Measurements from ENCODE around the gene SORCS2.

Gene SORCS2

GRCh38 chr4:7397206-7398103 lies 205.1 kb downstream of the SORCS2 start:
- no peak overlapping the region for H3K27ac ChIP-seq (ENCODE audit: low read depth, low read length)
- peaks cover 3% of the 10 kb centered on the region; the same call in 1 of the 2 replicates for H3K4me1 ChIP-seq (ENCODE audit: control insufficient read depth, insufficient read depth, low read length)
- H3K4me3 ChIP-seq (ENCODE audit: low read depth, low read length): no peak overlapping the region
- no peaks in the 10 kb centered on the region for H3K27me3 ChIP-seq (ENCODE audit: control insufficient read depth, insufficient read depth, low read length)
- no peaks in the 10 kb centered on the region for H3K9me3 ChIP-seq (ENCODE audit: control insufficient read depth, insufficient read depth, low read depth, low read length)
- no peaks in the 10 kb centered on the region for H3K36me3 ChIP-seq (ENCODE audit: control insufficient read depth, insufficient read depth, low read length)
- no peak overlapping the region for H3K9ac ChIP-seq (ENCODE audit: low read length)

- Histone ChIP-seq H3K4me1 (ENCODE audit: control insufficient read depth, insufficient read depth, low read length) (peaks cover 3% of the 10 kb centered on the region; the same call in 1 of the 2 replicates), H3K9me3 (ENCODE audit: control insufficient read depth, insufficient read depth, low read depth, low read length) (no peaks in the 10 kb centered on the region), H3K36me3 (ENCODE audit: control insufficient read depth, insufficient read depth, low read length) (no peaks in the 10 kb centered on the region), H3K9ac (ENCODE audit: low read length) (no peak overlapping the region), H3K27ac (ENCODE audit: low read depth, low read length) (no peak overlapping the region), H3K4me3 (ENCODE audit: low read depth, low read length) (no peak overlapping the region), H3K27me3 (ENCODE audit: control insufficient read depth, insufficient read depth, low read length) (0 out of 2 replicates have a peak, but pooled peaks cover 2% of the 10 kb centered on the region)
Observed at GRCh38 chr4:7398104-7398423, 205.7 kb downstream of the SORCS2 start.

DNA sequence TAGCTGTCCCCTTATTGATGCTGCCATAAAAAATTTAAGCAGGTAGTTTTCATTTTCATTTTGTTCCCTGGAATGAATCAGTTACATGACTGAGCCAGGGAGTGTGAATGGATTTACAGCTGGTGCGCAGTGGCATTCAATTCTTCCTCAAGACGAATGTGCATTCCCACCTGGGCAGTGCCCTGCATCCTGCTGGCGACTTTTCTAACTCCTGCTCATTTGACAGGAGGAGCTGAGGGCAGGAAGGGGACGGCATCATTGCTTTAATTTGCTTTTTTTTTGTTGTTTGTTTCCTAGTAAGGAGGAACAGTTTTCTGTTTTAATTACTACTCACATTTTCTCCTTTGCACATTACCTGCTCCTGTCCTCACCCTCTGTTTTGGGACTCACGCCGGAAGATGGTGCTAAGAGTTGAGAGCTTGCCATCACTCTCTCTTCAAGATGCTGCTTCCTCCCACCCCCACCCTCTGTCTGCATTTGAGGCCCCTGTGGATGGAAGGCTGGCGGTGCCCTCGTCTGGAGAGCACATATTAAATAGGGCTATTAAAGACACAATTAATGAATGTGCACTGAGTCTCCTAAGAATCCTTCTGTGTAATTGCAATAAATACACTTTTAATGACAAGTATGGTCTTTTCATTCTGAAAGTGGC lies 206.6 kb downstream of the SORCS2 start:
- H3K36me3 ChIP-seq (ENCODE audit: control insufficient read depth, insufficient read depth, low read length): no peaks in the 10 kb centered on the region
- H3K9ac ChIP-seq (ENCODE audit: low read length): no peak overlapping the region

GRCh38 chr4:7399440-7400234 lies 207.3 kb downstream of the SORCS2 start:
- peaks cover 3% of the 10 kb centered on the region; the same call in 1 of the 2 replicates for H3K4me1 ChIP-seq (ENCODE audit: control insufficient read depth, insufficient read depth, low read length)
- H3K27me3 ChIP-seq (ENCODE audit: control insufficient read depth, insufficient read depth, low read length): 0 out of 2 replicates have a peak, but pooled peaks cover 4% of the 10 kb centered on the region
- H3K36me3 ChIP-seq (ENCODE audit: control insufficient read depth, insufficient read depth, low read length): no peaks in the 10 kb centered on the region
- no peak overlapping the region for H3K27ac ChIP-seq (ENCODE audit: low read depth, low read length)
- no peak overlapping the region for H3K4me3 ChIP-seq (ENCODE audit: low read depth, low read length)
- no peaks in the 10 kb centered on the region for H3K9me3 ChIP-seq (ENCODE audit: control insufficient read depth, insufficient read depth, low read depth, low read length)
- no peak overlapping the region for H3K9ac ChIP-seq (ENCODE audit: low read length)

More for the DNA sequence above, 206.6 kb downstream of the SORCS2 start:
- H3K4me3 ChIP-seq (ENCODE audit: low read depth, low read length): no peak overlapping the region
- H3K9me3 ChIP-seq (ENCODE audit: control insufficient read depth, insufficient read depth, low read depth, low read length): no peaks in the 10 kb centered on the region
- H3K27me3 ChIP-seq (ENCODE audit: control insufficient read depth, insufficient read depth, low read length): 0 out of 2 replicates have a peak, but pooled peaks cover 4% of the 10 kb centered on the region
- peaks cover 3% of the 10 kb centered on the region; the same call in 1 of the 2 replicates for H3K4me1 ChIP-seq (ENCODE audit: control insufficient read depth, insufficient read depth, low read length)
- no peak overlapping the region for H3K27ac ChIP-seq (ENCODE audit: low read depth, low read length)

DNA sequence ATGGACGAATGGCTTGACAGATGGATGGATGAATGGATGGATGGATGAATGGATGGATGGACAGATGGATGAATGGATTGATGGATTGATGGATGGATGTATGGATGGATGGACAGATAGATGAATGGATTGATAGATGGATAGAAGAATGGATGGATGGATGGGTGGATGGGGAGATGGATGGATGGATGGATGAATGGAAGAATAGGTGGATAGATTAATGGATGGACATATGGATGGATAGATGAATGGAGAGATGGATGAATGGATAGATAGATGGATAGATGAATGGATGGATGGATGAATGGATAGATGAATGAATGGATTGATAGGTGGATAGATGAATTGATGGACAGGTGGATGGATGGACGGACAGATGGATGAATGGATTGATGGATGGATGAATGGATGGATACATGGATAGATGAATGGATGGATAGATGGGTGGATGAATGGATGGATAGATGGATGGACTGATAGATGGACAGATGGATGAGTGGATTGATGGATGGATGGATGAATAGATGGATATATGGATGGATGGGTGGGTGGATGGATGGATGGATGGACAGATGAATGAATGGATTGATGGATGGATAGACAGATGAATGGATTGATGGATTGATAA lies 208.4 kb downstream of the SORCS2 start:
- Histone ChIP-seq H3K4me3 (ENCODE audit: low read depth, low read length) (no peak overlapping the region), H3K27me3 (ENCODE audit: control insufficient read depth, insufficient read depth, low read length) (0 out of 2 replicates have a peak, but pooled peaks cover 4% of the 10 kb centered on the region), H3K9me3 (ENCODE audit: control insufficient read depth, insufficient read depth, low read depth, low read length) (no peaks in the 10 kb centered on the region), H3K36me3 (ENCODE audit: control insufficient read depth, insufficient read depth, low read length) (no peaks in the 10 kb centered on the region), H3K27ac (ENCODE audit: low read depth, low read length) (no peak overlapping the region), H3K9ac (ENCODE audit: low read length) (no peak overlapping the region), H3K4me1 (ENCODE audit: control insufficient read depth, insufficient read depth, low read length) (peaks cover 3% of the 10 kb centered on the region; the same call in 1 of the 2 replicates)

DNA sequence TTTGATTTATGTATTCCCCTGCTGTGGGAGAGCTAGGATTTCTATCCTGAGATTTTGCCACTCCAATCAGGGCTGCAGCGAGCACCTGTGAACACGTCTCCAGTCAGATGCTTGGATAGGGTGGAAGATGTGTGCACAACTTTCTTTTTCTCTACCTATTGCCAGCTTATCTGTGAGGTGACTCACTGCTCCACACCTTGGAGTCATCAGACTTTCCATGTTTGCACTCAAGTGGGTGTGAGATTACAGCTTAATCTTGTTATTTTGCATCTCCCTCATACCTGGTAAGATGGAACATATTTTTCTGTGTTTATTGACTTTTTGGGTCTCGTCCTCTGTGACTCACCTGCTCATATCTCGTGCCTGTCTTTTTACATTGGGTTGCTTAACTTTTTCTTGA lies 210.2 kb downstream of the SORCS2 start:
- H3K4me3 ChIP-seq (ENCODE audit: low read depth, low read length): no peak overlapping the region
- H3K9me3 ChIP-seq (ENCODE audit: control insufficient read depth, insufficient read depth, low read depth, low read length): no peaks in the 10 kb centered on the region
- 0 out of 2 replicates have a peak, but pooled peaks cover 4% of the 10 kb centered on the region for H3K27me3 ChIP-seq (ENCODE audit: control insufficient read depth, insufficient read depth, low read length)
- no peak overlapping the region for H3K9ac ChIP-seq (ENCODE audit: low read length)
- H3K27ac ChIP-seq (ENCODE audit: low read depth, low read length): no peak overlapping the region
- no peaks in the 10 kb centered on the region for H3K36me3 ChIP-seq (ENCODE audit: control insufficient read depth, insufficient read depth, low read length)
- peaks cover 3% of the 10 kb centered on the region; the same call in 1 of the 2 replicates for H3K4me1 ChIP-seq (ENCODE audit: control insufficient read depth, insufficient read depth, low read length)

- Histone ChIP-seq H3K36me3 (ENCODE audit: control insufficient read depth, insufficient read depth, low read length) (no peaks in the 10 kb centered on the region), H3K9ac (ENCODE audit: low read length) (no peak overlapping the region), H3K27me3 (ENCODE audit: control insufficient read depth, insufficient read depth, low read length) (0 out of 2 replicates have a peak, but pooled peaks cover 4% of the 10 kb centered on the region), H3K4me1 (ENCODE audit: control insufficient read depth, insufficient read depth, low read length) (no peaks in the 10 kb centered on the region), H3K27ac (ENCODE audit: low read depth, low read length) (no peak overlapping the region), H3K9me3 (ENCODE audit: control insufficient read depth, insufficient read depth, low read depth, low read length) (no peaks in the 10 kb centered on the region), H3K4me3 (ENCODE audit: low read depth, low read length) (no peak overlapping the region)
Observed at GRCh38 chr4:7403001-7403400, 210.7 kb downstream of the SORCS2 start.

DNA sequence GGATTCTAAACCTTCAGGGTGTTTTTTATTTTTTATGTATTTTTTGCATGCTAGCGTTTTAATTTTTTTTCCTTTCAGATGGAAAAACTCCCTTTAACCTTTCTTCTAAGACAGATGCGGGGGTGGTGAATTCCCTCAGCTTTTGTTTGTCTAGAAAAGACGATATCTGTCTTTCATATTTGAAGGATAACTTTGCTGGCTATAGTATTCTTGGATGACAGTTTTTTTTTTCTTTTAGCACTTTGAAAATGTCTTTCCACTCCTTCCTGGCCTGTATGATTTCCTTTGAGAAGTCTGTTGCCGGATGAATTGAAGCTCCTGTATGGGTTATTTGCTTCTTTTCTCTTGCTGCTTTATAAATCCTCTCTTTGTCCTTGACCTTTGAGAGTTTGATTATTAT lies 215.8 kb downstream of the SORCS2 start:
- Histone ChIP-seq H3K27me3 (ENCODE audit: control insufficient read depth, insufficient read depth, low read length) (peaks cover 29% of the 10 kb centered on the region), H3K27ac (ENCODE audit: low read depth, low read length) (no peak overlapping the region), H3K9ac (ENCODE audit: low read length) (no peak overlapping the region), H3K4me3 (ENCODE audit: low read depth, low read length) (no peak overlapping the region), H3K4me1 (ENCODE audit: control insufficient read depth, insufficient read depth, low read length) (no peaks in the 10 kb centered on the region), H3K36me3 (ENCODE audit: control insufficient read depth, insufficient read depth, low read length) (no peaks in the 10 kb centered on the region), H3K9me3 (ENCODE audit: control insufficient read depth, insufficient read depth, low read depth, low read length) (no peaks in the 10 kb centered on the region)

DNA sequence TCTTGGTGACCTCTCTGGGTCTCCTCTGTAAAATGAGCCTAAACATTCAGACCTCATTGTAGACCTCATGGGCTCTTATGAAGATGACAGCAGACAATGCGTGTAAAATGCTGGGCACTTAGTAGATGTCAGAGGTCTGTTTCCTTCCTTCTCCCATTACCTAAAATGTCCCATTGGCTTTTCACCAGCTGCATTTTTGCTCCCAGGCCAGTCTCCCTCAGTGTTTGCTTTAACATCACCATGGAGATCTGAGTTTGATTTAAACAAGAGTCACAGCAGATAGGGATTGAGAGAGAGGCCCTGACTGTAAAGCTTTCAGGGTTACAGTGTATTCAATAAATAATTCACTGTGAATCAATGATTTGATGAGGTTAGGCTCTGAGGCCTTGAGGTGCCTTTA lies 218.1 kb downstream of the SORCS2 start:
- Histone ChIP-seq H3K27me3 (ENCODE audit: control insufficient read depth, insufficient read depth, low read length) (peaks cover 45% of the 10 kb centered on the region), H3K9me3 (ENCODE audit: control insufficient read depth, insufficient read depth, low read depth, low read length) (no peaks in the 10 kb centered on the region), H3K36me3 (ENCODE audit: control insufficient read depth, insufficient read depth, low read length) (no peaks in the 10 kb centered on the region), H3K27ac (ENCODE audit: low read depth, low read length) (no peak overlapping the region), H3K4me3 (ENCODE audit: low read depth, low read length) (no peak overlapping the region), H3K9ac (ENCODE audit: low read length) (no peak overlapping the region), H3K4me1 (ENCODE audit: control insufficient read depth, insufficient read depth, low read length) (peaks cover 11% of the 10 kb centered on the region)

- peaks cover 56% of the 10 kb centered on the region for H3K27me3 ChIP-seq (ENCODE audit: control insufficient read depth, insufficient read depth, low read length)
Observed at GRCh38 chr4:7411491-7411890, 219.2 kb downstream of the SORCS2 start.

More at GRCh38 chr4:7411491-7411890, 219.2 kb downstream of the SORCS2 start:
- Histone ChIP-seq H3K27ac (ENCODE audit: low read depth, low read length) (no peak overlapping the region), H3K9me3 (ENCODE audit: control insufficient read depth, insufficient read depth, low read depth, low read length) (no peaks in the 10 kb centered on the region), H3K36me3 (ENCODE audit: control insufficient read depth, insufficient read depth, low read length) (no peaks in the 10 kb centered on the region), H3K4me3 (ENCODE audit: low read depth, low read length) (no peak overlapping the region), H3K4me1 (ENCODE audit: control insufficient read depth, insufficient read depth, low read length) (peaks cover 16% of the 10 kb centered on the region), H3K9ac (ENCODE audit: low read length) (no peak overlapping the region)
